HG03196 (cell line): ENCODE measurements around the gene ADNP.

Experiments used
- ATAC-seq: cut with Tn5 transposase; IDR thresholded peaks from one replicate; pipeline ENCODE4 v1.9.1; 2021; ENCODE audit not compliant: unreplicated experiment

ADNP gene

GRCh38 chr20:50932691-50933280, 1.5 kb upstream of the ADNP start:
- no peak for ATAC-seq

- ATAC-seq, result no peak
Observed at GRCh38 chr20:50932016-50932485, 814 bp upstream of the ADNP start.

- peak; percentile 31 for ATAC-seq
Observed at GRCh38 chr20:50930976-50931305, 296 bp downstream of the ADNP start.

GRCh38 chr20:50930139-50930975, 880 bp downstream of the ADNP start:
- ATAC-seq, result peak; percentile 21

- peak; percentile 57 for ATAC-seq
Observed at GRCh38 chr20:50929299-50930138, 1.7 kb downstream of the ADNP start.

- no peak for ATAC-seq
Observed at GRCh38 chr20:50928469-50928868, 2.8 kb downstream of the ADNP start.

- no peak for ATAC-seq
Observed at GRCh38 chr20:50926530-50926929, 4.7 kb downstream of the ADNP start.

GRCh38 chr20:50924261-50924920, 6.8 kb downstream of the ADNP start:
- ATAC-seq, result no peak

GRCh38 chr20:50921803-50922501, 9.3 kb downstream of the ADNP start:
- no peak for ATAC-seq

- no peak for ATAC-seq
Observed at GRCh38 chr20:50920997-50921396, 10.2 kb downstream of the ADNP start.

- no peak for ATAC-seq
Observed at GRCh38 chr20:50919567-50919966, 11.7 kb downstream of the ADNP start.

- ATAC-seq, result no peak
Observed at GRCh38 chr20:50918403-50918802, 12.8 kb downstream of the ADNP start.

GRCh38 chr20:50916934-50917333, 14.3 kb downstream of the ADNP start:
- ATAC-seq, result no peak

GRCh38 chr20:50916257-50916656, 15.0 kb downstream of the ADNP start:
- ATAC-seq, result no peak

GRCh38 chr20:50915424-50915823, 15.8 kb downstream of the ADNP start:
- no peak for ATAC-seq

GRCh38 chr20:50913690-50914375, 17.4 kb downstream of the ADNP start:
- ATAC-seq, result peak; percentile 40

GRCh38 chr20:50911716-50912115, 19.5 kb downstream of the ADNP start:
- no peak for ATAC-seq

GRCh38 chr20:50911030-50911429, 20.2 kb downstream of the ADNP start:
- ATAC-seq, result no peak

- ATAC-seq, result no peak
Observed at GRCh38 chr20:50909413-50909812, 21.8 kb downstream of the ADNP start.

GRCh38 chr20:50904067-50904570, 27.1 kb downstream of the ADNP start:
- ATAC-seq, result no peak
